Measurements from ENCODE around the gene MYH7. TPM values are rescaled to one million over a fixed set of nuclear protein-coding genes. Genes with fewer than 3 reads are reported as not detected.

The MYH7 gene
- total RNA-seq, result not detected
- not detected for polyA plus RNA-seq
- total RNA-seq, result not detected

GRCh38 chr14:23435543-23436326 lies at the start of gene MYH7:
TSS of gene MYH7 (minus strand) at chr14:23435660. CDS start at chr14:23433732, 1,928 bp downstream.
- no peaks in the 10 kb centered on the region for H3K36me3 ChIP-seq (ENCODE audit: control insufficient read depth in 2 of 3, insufficient read depth in 3 of 3, low read length in 3 of 3)
- no peaks in the 10 kb centered on the region for H3K27me3 ChIP-seq (ENCODE audit: control insufficient read depth in 2 of 2, insufficient read depth in 2 of 2, low read length in 2 of 2)
- ATAC-seq (no peak), DNase-seq (peak in 1 of 9 donors; percentile 12)
- no peaks in the 10 kb centered on the region for H3K9me3 ChIP-seq (ENCODE audit: control insufficient read depth in 2 of 3, low read length in 3 of 3)
- H3K36me3 Mint-ChIP-seq, result no peaks in the 10 kb centered on the region
- no peak within 1 kb of the TSS for H3K27ac ChIP-seq (ENCODE audit: low read depth, low read length)
- intact Hi-C loops (cut with micrococcal nuclease), result no loop called here
- peaks cover 0 to 11% (median 0%) of the 10 kb centered on the region in 7 donors for H3K4me1 Mint-ChIP-seq
- no peak within 1 kb of the TSS for H3K27ac Mint-ChIP-seq
- ChIA-PET POLR2A (interaction anchor here (0.6 kb wide), 1 partner anchor 12 kb away, joined by 3 read pairs; no protein-coding TSS in a partner anchor), CTCF (interaction anchor here (1.0 kb wide), 1 partner anchor 11 kb away, joined by 4 read pairs; no protein-coding TSS in a partner anchor)
- H3K4me1 ChIP-seq (ENCODE audit: control insufficient read depth in 2 of 2, insufficient read depth in 2 of 2, low read length in 2 of 2), result no peaks in the 10 kb centered on the region
- H3K9me3 Mint-ChIP-seq, result peaks cover 0 to 3% (median 0%) of the 10 kb centered on the region in 11 donors
- H3K4me3 Mint-ChIP-seq, result no peak within 1 kb of the TSS
- H3K27me3 Mint-ChIP-seq, result peaks cover 0 to 7% (median 0%) of the 10 kb centered on the region in 5 donors
- H3K4me3 ChIP-seq (ENCODE audit: low read length), result no peak within 1 kb of the TSS

DNA sequence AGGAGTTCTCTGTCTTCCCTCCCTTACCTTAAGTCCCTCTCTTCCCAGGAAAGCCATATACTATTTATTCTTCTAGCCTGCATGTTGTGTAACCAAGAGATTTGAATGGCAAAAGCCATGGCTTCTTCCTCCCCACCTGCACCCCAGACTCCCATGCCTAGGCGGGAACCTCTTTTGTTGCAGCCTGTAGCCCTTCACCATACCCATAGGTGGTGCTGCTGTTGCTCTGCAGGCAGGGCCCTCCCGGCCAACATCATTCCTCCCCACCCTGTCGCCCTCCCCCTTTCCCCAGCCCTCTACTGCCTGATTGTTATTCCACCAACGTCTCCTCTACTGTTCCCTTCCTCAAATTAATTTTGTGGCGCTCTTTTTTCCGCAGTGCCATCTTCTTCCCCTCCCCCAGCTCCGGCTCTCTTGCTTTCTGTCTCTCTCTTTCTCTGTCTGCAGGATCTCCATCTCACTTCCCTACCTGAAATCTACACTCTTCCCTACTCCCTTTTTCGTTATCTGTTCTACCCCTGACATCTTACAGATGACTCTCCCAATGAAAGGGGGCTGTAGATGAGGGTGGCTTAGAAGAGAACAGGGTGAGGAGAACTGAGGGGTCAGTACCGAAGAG lies 47.9 kb upstream of the MYH7 start:
- H3K9me3 Mint-ChIP-seq, result peaks cover 0 to 1% (median 0%) of the 10 kb centered on the region in 11 donors
- peaks cover 0 to 9% (median 2%) of the 10 kb centered on the region in 7 donors for H3K4me1 Mint-ChIP-seq
- H3K27ac ChIP-seq (ENCODE audit: low read depth, low read length), result no peak overlapping the region
- H3K9me3 ChIP-seq (ENCODE audit: control insufficient read depth in 2 of 3, low read length in 3 of 3), result no peaks in the 10 kb centered on the region
- ChIA-PET POLR2A (no interaction called here), CTCF (interaction anchor here (1.0 kb wide), 1 partner anchor 75 kb away, joined by 4 read pairs; no protein-coding TSS in a partner anchor)
- H3K36me3 Mint-ChIP-seq, result peaks cover 1 to 36% (median 10%) of the 10 kb centered on the region in 5 donors
- ATAC-seq (no peak), DNase-seq (no peak)
- H3K27me3 ChIP-seq (ENCODE audit: control insufficient read depth in 2 of 2, insufficient read depth in 2 of 2, low read length in 2 of 2), result no peaks in the 10 kb centered on the region
- H3K27ac Mint-ChIP-seq, result no peak overlapping the region
- no peaks in the 10 kb centered on the region for H3K27me3 Mint-ChIP-seq
- intact Hi-C loops (cut with micrococcal nuclease), result no loop called here
- no peaks in the 10 kb centered on the region for H3K4me1 ChIP-seq (ENCODE audit: control insufficient read depth in 2 of 2, insufficient read depth in 2 of 2, low read length in 2 of 2)
- no peak overlapping the region for H3K4me3 ChIP-seq (ENCODE audit: low read length)
- H3K4me3 Mint-ChIP-seq, result no peak overlapping the region
- peaks cover 0 to 52% (median 2%) of the 10 kb centered on the region in 3 experiments for H3K36me3 ChIP-seq (ENCODE audit: control insufficient read depth in 2 of 3, insufficient read depth in 3 of 3, low read length in 3 of 3)

DNA sequence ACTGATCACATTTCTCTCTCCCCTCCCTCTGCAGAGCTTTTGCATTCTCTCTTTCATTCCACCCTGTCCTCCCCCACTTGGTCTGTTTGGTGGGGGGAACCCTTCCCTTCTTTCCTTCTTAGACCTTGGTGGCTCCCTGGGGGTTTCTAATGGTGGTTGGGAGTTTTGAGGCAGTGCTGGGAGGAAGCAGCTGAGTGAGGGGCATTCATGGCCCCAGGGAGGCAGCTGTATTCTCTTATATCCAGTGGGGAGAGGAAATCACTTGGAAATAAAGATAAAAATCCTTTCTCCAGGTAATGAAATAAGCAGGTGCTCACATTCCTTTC lies 47.3 kb upstream of the MYH7 start:
- Mint-ChIP-seq H3K4me1 (peaks cover 2 to 13% (median 7%) of the 10 kb centered on the region in 7 donors), H3K27me3 (no peaks in the 10 kb centered on the region), H3K9me3 (peaks cover 0 to 1% (median 0%) of the 10 kb centered on the region in 11 donors), H3K36me3 (peaks cover 2 to 36% (median 13%) of the 10 kb centered on the region in 5 donors), H3K4me3 (no peak overlapping the region), H3K27ac (no peak overlapping the region)
- ChIA-PET POLR2A (no interaction called here), CTCF (interaction anchor here (1.0 kb wide), 1 partner anchor 76 kb away, joined by 4 read pairs; no protein-coding TSS in a partner anchor)
- H3K27me3 ChIP-seq (ENCODE audit: control insufficient read depth in 2 of 2, insufficient read depth in 2 of 2, low read length in 2 of 2), result no peaks in the 10 kb centered on the region
- peaks cover 3 to 51% (median 7%) of the 10 kb centered on the region in 3 experiments for H3K36me3 ChIP-seq (ENCODE audit: control insufficient read depth in 2 of 3, insufficient read depth in 3 of 3, low read length in 3 of 3)
- intact Hi-C loops (cut with micrococcal nuclease), result no loop called here
- H3K27ac ChIP-seq (ENCODE audit: low read depth, low read length), result no peak overlapping the region
- H3K4me1 ChIP-seq (ENCODE audit: control insufficient read depth in 2 of 2, insufficient read depth in 2 of 2, low read length in 2 of 2), result no peaks in the 10 kb centered on the region
- no peak for ATAC-seq
- no peak overlapping the region for H3K4me3 ChIP-seq (ENCODE audit: low read length)
- no peaks in the 10 kb centered on the region for H3K9me3 ChIP-seq (ENCODE audit: control insufficient read depth in 2 of 3, low read length in 3 of 3)
- DNase-seq, result no peak

DNA sequence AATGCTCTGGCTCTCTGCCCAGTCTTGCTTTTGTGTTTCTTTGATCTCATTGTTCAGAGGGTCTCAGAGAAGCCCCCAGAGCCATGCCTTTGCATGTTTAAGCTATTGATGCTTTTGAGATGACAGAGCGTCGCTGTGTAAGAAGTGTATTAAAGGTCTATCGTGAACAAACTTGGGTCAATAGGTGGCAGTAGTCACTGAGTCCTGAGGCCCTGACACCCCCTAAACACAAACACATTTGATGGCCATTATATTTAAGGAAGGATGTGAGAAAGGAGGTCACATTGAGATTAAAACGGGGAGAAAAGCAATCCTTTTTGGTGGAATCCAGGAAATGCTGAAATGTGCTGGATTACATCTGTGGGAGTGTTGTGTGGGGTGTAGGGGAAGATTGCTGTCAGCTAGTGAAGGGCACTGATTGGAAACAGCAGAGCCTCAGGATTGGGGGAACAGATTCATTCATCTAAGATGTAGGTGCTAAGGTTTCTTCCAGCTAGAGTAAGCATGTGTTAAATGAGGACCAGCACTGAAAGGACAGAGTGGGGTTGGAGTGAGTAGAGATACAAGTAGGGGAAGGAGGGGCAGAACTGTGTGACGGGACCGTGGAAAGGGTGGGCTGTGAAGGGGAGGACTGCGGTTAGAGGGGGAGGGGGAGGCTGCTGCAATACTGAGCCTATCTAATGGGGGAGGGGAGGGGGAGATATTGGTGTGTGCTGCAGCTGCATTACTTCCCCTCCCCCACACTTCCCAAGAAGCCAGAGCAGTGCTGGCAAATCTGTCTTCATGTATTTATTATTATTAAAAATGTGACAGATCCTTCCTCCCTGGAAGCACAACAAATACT lies 46.7 kb upstream of the MYH7 start:
- Mint-ChIP-seq H3K36me3 (peaks cover 5 to 39% (median 18%) of the 10 kb centered on the region in 5 donors), H3K27ac (no peak overlapping the region), H3K27me3 (no peaks in the 10 kb centered on the region), H3K4me3 (no peak overlapping the region), H3K4me1 (peaks cover 2 to 16% (median 11%) of the 10 kb centered on the region in 7 donors), H3K9me3 (peaks cover 0 to 1% (median 0%) of the 10 kb centered on the region in 11 donors)
- POLR2A ChIA-PET, result no interaction called here
- H3K9me3 ChIP-seq (ENCODE audit: control insufficient read depth in 2 of 3, low read length in 3 of 3), result no peaks in the 10 kb centered on the region
- intact Hi-C loops (cut with micrococcal nuclease), result no loop called here
- H3K27ac ChIP-seq (ENCODE audit: low read depth, low read length), result no peak overlapping the region
- H3K4me1 ChIP-seq (ENCODE audit: control insufficient read depth in 2 of 2, insufficient read depth in 2 of 2, low read length in 2 of 2), result no peaks in the 10 kb centered on the region
- H3K36me3 ChIP-seq (ENCODE audit: control insufficient read depth in 2 of 3, insufficient read depth in 3 of 3, low read length in 3 of 3), result peaks cover 8 to 56% (median 12%) of the 10 kb centered on the region in 3 experiments
- H3K27me3 ChIP-seq (ENCODE audit: control insufficient read depth in 2 of 2, insufficient read depth in 2 of 2, low read length in 2 of 2), result no peaks in the 10 kb centered on the region
- DNase-seq (no peak), ATAC-seq (no peak)
- no peak overlapping the region for H3K4me3 ChIP-seq (ENCODE audit: low read length)
- CTCF ChIA-PET, result interaction anchor here (1.0 kb wide), 1 partner anchor 76 kb away, joined by 4 read pairs; no protein-coding TSS in a partner anchor

DNA sequence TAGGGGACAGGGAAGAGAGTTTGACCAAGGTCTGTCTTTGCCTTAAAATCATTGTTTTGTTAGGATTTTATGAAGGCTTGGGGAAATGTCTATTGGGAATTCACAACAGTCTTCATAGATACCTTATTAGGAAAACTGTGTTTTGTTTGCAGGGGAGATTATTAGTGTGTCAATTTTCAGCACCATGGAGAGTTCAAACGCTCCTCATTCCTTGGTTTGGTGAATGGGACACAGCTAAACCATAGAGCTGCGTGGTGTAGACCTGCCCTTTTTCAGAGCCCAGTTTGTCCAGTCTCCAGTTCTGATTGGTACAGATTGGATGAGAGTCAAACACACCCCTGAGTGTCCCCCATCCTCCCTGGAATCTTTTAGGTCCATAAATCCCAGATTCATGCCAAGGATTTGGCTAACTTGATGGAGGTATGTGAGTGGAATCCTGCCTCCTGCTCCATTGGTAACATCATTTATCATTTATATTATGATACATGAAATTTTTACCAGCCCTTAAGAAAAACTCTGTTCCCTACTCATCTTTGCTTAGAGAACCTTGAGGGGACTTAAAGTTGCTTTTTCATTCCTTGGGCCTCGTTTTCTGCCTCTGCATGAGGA lies 46.0 kb upstream of the MYH7 start:
- ChIA-PET POLR2A (no interaction called here), CTCF (interaction anchor here (0.7 to 7.5 kb wide), 2 partner anchors 79 to 108 kb away, joined by 3 to 64 read pairs; no protein-coding TSS in a partner anchor)
- no peak overlapping the region for H3K27ac ChIP-seq (ENCODE audit: low read depth, low read length)
- peaks cover 15 to 58% (median 19%) of the 10 kb centered on the region in 3 experiments for H3K36me3 ChIP-seq (ENCODE audit: control insufficient read depth in 2 of 3, insufficient read depth in 3 of 3, low read length in 3 of 3)
- no peak overlapping the region for H3K27ac Mint-ChIP-seq
- no peak overlapping the region for H3K4me3 ChIP-seq (ENCODE audit: low read length)
- H3K36me3 Mint-ChIP-seq, result peaks cover 9 to 40% (median 25%) of the 10 kb centered on the region in 5 donors
- peaks cover 0 to 1% (median 0%) of the 10 kb centered on the region in 11 donors for H3K9me3 Mint-ChIP-seq
- H3K27me3 ChIP-seq (ENCODE audit: control insufficient read depth in 2 of 2, insufficient read depth in 2 of 2, low read length in 2 of 2), result no peaks in the 10 kb centered on the region
- H3K4me3 Mint-ChIP-seq, result no peak overlapping the region
- intact Hi-C loops (cut with micrococcal nuclease), result no loop called here
- ATAC-seq (no peak), DNase-seq (no peak)
- no peaks in the 10 kb centered on the region for H3K4me1 ChIP-seq (ENCODE audit: control insufficient read depth in 2 of 2, insufficient read depth in 2 of 2, low read length in 2 of 2)
- H3K9me3 ChIP-seq (ENCODE audit: control insufficient read depth in 2 of 3, low read length in 3 of 3), result no peaks in the 10 kb centered on the region
- no peaks in the 10 kb centered on the region for H3K27me3 Mint-ChIP-seq
- peaks cover 2 to 17% (median 15%) of the 10 kb centered on the region in 7 donors for H3K4me1 Mint-ChIP-seq

Measured in naive thymus-derived CD4-positive, alpha-beta T cell (primary cell).